OCI-LY7 (cell line): ENCODE results near the gene RIC1. TPM values are rescaled to one million over a fixed set of nuclear protein-coding genes. Genes with fewer than 3 reads are reported as not detected.
A peak's percentile ranks its signal among the peaks of the same experiment; 100 is the strongest.

Experiments
- BruUV-seq: library from RNA; stranded (reverse); fragments of 400-500 nt; replicated peaks from 2 replicates; lab custom pipeline; 2021; lab: Mats Ljungman, UMichigan
- CTCF ChIA-PET: fragments of 300-600 bp; sonication (Branson Sonifier 250); formaldehyde crosslinking; loops from one replicate; lab custom pipeline; 2022; ENCODE audit warnings: antibody characterized with exemption; ENCODE audit not compliant: unreplicated experiment; lab: Charles Lee
- POLR2A ChIA-PET: fragments of 300-600 bp; sonication (Branson Sonifier 250); formaldehyde crosslinking; loops from one replicate; lab custom pipeline; 2022; ENCODE audit warnings: antibody characterized with exemption; lab: Charles Lee
- DNase-seq: peaks from one replicate; pipeline ENCODE4 v3.0.0-alpha.2; 2015; ENCODE audit warnings: low spot score
- H2AFZ ChIP-seq: fragments of 200-600 bp; sonication (generic), shearing (Covaris generic); 2 replicates; pipeline ENCODE4 v1.6.1; 2014; ENCODE audit warnings: mild to moderate bottlenecking, antibody characterized with exemption, low read length, moderate library complexity
- H3K27ac ChIP-seq: fragments of 200-600 bp; sonication (generic); 2 replicates; pipeline ENCODE4 v1.5.1; 2014; ENCODE audit warnings: mixed run types, low read depth, mild to moderate bottlenecking, moderate library complexity, low read length, inconsistent platforms; ENCODE audit not compliant: poor library complexity, severe bottlenecking
- H3K36me3 ChIP-seq: fragments of 200-600 bp; sonication (generic); 2 replicates; pipeline ENCODE4 v1.6.1; 2014; ENCODE audit warnings: mild to moderate bottlenecking, antibody characterized with exemption, low read length, moderate library complexity, mixed read lengths; ENCODE audit not compliant: insufficient read depth
- H3K4me1 ChIP-seq: fragments of 200-600 bp; sonication (generic); 2 replicates; pipeline ENCODE4 v1.5.1; 2014; ENCODE audit warnings: mild to moderate bottlenecking, low read length; ENCODE audit not compliant: insufficient read depth, poor library complexity, severe bottlenecking
- H3K4me2 ChIP-seq: fragments of 200-600 bp; sonication (generic); 2 replicates; pipeline ENCODE4 v1.6.1; 2014; ENCODE audit warnings: mild to moderate bottlenecking, low read length
- H3K4me3 ChIP-seq: fragments of 200-600 bp; sonication (generic); 2 replicates; pipeline ENCODE4 v1.5.1; 2014; ENCODE audit warnings: mild to moderate bottlenecking, low read depth, low read length; ENCODE audit not compliant: poor library complexity, severe bottlenecking
- H3K79me2 ChIP-seq: fragments of 200-600 bp; sonication (generic); 2 replicates; pipeline ENCODE4 v1.6.1; 2016; ENCODE audit warnings: low read depth, mild to moderate bottlenecking, low read length, moderate library complexity, mixed read lengths; ENCODE audit not compliant: insufficient read depth
- H3K9me2 ChIP-seq: fragments of 200-600 bp; sonication (generic); 2 replicates; pipeline ENCODE4 v1.6.1; 2016; ENCODE audit warnings: mild to moderate bottlenecking, low read length, mixed read lengths; ENCODE audit not compliant: insufficient read depth
- H3K9me3 ChIP-seq: fragments of 200-600 bp; sonication (generic); 2 replicates; pipeline ENCODE4 v1.6.1; 2014; ENCODE audit warnings: mild to moderate bottlenecking, mixed run types, low read length, mixed read lengths
- H4K20me1 ChIP-seq: fragments of 200-600 bp; sonication (generic); 2 replicates; pipeline ENCODE4 v1.6.1; 2014; ENCODE audit warnings: mild to moderate bottlenecking, antibody characterized with exemption, low read length, moderate library complexity, mixed read lengths; ENCODE audit not compliant: insufficient read depth
- CTCF ChIP-seq: fragments of 200-600 bp; sonication (generic); conservative IDR thresholded peaks from 2 replicates; pipeline ENCODE4 v1.5.1; 2014; ENCODE audit warnings: mild to moderate bottlenecking, antibody characterized with exemption, low read length, moderate library complexity, mixed read lengths
- EZH2phosphoT487 ChIP-seq: fragments of 200-600 bp; sonication (generic); IDR thresholded peaks from 2 replicates; pipeline ENCODE4 v1.6.1; 2018; ENCODE audit warnings: low read depth, borderline replicate concordance, mild to moderate bottlenecking, mixed run types, antibody characterized with exemption, low read length, moderate library complexity, mixed read lengths
- intact Hi-C: fragments of 100-400 bp; cut with micrococcal nuclease; formaldehyde crosslinking; loops from one replicate; pipeline ENCODE4 v1.10.0; 2022; ENCODE audit not compliant: unreplicated experiment
- total RNA-seq, 2 experiments: library from RNA; depleted of rRNA in 1 of 2; stranded (reverse); fragments of >200 nt in 1 of 2; shearing (Covaris generic) in 1 of 2; gene quantifications; 2 replicates each; pipeline ENCODE4 v1.2.3, GENCODE V29; 2014 to 2022

Gene RIC1
- total RNA-seq, 2 experiments from 2014 or later = 77.0 to 84.6 TPM

- Histone ChIP-seq H3K4me2 (no peak overlapping the region), H4K20me1 (0 out of 2 replicates have a peak, but pooled peaks cover 3% of the 10 kb centered on the region), H3K9me3 (no peaks in the 10 kb centered on the region), H3K4me3 (no peak overlapping the region), H3K36me3 (peaks cover 63% of the 10 kb centered on the region), H2AFZ (no peak overlapping the region), H3K27ac (no peak overlapping the region), H3K4me1 (peaks cover 13% of the 10 kb centered on the region), H3K9me2 (no peaks in the 10 kb centered on the region), H3K79me2 (no peaks in the 10 kb centered on the region)
- no peak for DNase-seq
- no TSS peak for BruUV-seq
- intact Hi-C loops = no loop called here
- CTCF ChIA-PET = no interaction called here
- POLR2A ChIA-PET = interaction anchor here (0.9 kb wide), 1 partner anchor 9 kb away, joined by 4 read pairs; no protein-coding TSS in a partner anchor
- TF ChIP-seq EZH2phosphoT487 (no peak), CTCF (no peak)
These were observed 160.6 kb downstream of the RIC1 start for GRCh38 chr9:5789489-5789888.

- Histone ChIP-seq H3K27ac (no peak overlapping the region), H4K20me1 (0 out of 2 replicates have a peak, but pooled peaks cover 3% of the 10 kb centered on the region), H3K9me3 (no peaks in the 10 kb centered on the region), H3K9me2 (no peaks in the 10 kb centered on the region), H3K79me2 (no peaks in the 10 kb centered on the region), H3K4me2 (no peak overlapping the region; the same call in 1 of the 2 replicates), H3K36me3 (peaks cover 57% of the 10 kb centered on the region), H3K4me3 (no peak overlapping the region), H3K4me1 (peaks cover 13% of the 10 kb centered on the region), H2AFZ (no peak overlapping the region)
- intact Hi-C loops = no loop called here
- TF ChIP-seq EZH2phosphoT487 = no peak
- no peak for TF ChIP-seq CTCF
- peak; percentile 29 for DNase-seq
- CTCF ChIA-PET = no interaction called here
- BruUV-seq = no TSS peak
- POLR2A ChIA-PET = no interaction called here
These were observed 162.0 kb downstream of the RIC1 start for GRCh38 chr9:5790923-5791322.

GRCh38 chr9:5791870-5792269, 163.0 kb downstream of the RIC1 start:
- TF ChIP-seq EZH2phosphoT487 (no peak), CTCF (no peak)
- H3K9me3 ChIP-seq = no peaks in the 10 kb centered on the region
- intact Hi-C loops = no loop called here
- H3K4me1 ChIP-seq = peaks cover 13% of the 10 kb centered on the region
- no peak overlapping the region for H2AFZ ChIP-seq
- DNase-seq = no peak
- no TSS peak for BruUV-seq
- no peaks in the 10 kb centered on the region for H3K79me2 ChIP-seq
- H3K9me2 ChIP-seq = no peaks in the 10 kb centered on the region
- peaks cover 56% of the 10 kb centered on the region for H3K36me3 ChIP-seq
- no peak overlapping the region for H3K4me2 ChIP-seq
- ChIA-PET CTCF (no interaction called here), POLR2A (no interaction called here)
- 0 out of 2 replicates have a peak, but pooled peaks cover 3% of the 10 kb centered on the region for H4K20me1 ChIP-seq
- H3K4me3 ChIP-seq = no peak overlapping the region
- no peak overlapping the region for H3K27ac ChIP-seq
